ENCODE data around the gene MRTO4.

Gene MRTO4

DNA sequence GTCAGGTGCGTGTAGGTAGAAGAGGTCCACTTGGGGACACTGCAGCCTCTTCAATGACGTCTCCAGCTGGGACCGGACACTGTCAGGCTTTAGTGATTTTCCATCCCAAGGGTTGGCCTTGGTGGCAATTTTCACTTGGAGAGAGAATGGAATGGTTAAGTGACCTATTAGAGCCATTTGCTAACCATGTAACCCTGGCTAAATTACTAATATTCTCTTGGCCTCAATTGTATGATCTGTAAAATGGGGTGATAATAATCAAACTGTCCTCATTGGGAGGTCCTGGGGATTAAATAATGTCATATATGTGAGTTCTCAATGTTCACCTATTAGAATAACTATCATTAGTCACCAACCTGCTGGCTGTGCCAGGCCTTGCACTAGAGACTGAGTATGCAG, 56.9 kb downstream of the MRTO4 start:
- DNase-seq (ENCODE audit: low read depth in 2 of 2, low spot score in 1 of 2) = no peak

DNA sequence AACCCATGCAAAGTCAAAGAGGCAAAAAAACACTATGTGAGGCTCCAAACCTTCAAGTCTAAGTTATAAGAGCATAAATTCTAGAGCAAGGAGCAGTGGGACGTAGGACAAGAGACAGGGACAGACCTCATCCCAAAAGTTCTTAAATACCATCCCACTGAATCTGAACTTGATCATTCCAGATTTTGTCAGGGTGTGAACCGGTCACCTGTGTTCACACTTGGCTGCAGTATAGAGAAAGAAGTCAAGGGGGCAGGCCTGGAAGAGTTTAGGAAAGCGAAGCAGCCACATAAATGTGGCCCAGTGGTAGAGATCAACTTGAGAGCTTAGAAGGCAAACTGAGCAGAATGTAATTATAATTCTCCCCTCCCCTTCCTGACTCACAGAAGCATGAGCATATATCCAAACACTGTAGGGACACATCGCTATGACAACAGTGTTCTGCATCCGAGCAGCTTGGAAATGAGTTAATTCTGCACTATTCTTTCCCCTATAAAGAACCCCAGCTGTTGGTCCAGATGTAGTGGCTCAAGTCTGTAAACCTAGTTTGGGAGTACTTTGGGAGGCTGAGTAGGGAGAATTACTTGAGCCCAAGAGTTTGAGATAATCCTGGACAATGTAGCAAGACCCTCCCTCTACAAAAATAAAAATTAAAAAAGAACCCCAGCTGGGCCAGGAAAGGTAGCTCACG, 57.7 kb downstream of the MRTO4 start:
- DNase-seq (ENCODE audit: low read depth in 2 of 2, low spot score in 1 of 2) = no peak

Measured in stimulated activated CD8-positive, alpha-beta memory T cell treated with anti-CD3 and anti-CD28 coated beads, Interleukin-4, amount 100 ng/mL, for 1 hour (primary cell).